Activated T-helper 9 cell treated with anti-CD3 and anti-CD28 coated beads, Interleukin-2, amount 50 U/mL, for 16 hours (primary cell): Measurements from ENCODE around the gene PHKB.

Experiments
- DNase-seq: peaks from one replicate; pipeline ENCODE4 v3.0.0-alpha.2; 2020; ENCODE audit warnings: low read depth

Gene PHKB

GRCh38 chr16:47731252-47731651, 270.1 kb downstream of the PHKB start:
- no peak for DNase-seq

DNA sequence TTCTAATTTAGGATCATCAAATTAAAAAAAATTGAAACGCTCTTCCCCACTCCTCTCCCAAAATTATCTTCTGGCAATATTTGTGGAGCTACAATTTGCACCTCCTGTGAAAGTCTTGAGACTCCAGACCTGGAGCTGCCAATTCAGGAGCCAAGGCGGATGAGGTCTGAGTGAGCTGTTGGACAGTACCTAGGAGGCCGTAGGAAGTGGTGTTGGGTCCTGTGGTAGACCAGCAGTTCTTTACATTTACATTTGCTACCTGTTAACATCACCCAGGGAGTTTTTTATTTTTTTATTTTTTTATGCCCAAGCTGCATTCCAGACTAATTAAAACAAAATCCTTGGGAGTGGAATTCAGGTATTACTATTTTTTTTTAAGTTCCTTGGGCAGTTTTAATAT, 271.0 kb downstream of the PHKB start:
- DNase-seq, result no peak

DNA sequence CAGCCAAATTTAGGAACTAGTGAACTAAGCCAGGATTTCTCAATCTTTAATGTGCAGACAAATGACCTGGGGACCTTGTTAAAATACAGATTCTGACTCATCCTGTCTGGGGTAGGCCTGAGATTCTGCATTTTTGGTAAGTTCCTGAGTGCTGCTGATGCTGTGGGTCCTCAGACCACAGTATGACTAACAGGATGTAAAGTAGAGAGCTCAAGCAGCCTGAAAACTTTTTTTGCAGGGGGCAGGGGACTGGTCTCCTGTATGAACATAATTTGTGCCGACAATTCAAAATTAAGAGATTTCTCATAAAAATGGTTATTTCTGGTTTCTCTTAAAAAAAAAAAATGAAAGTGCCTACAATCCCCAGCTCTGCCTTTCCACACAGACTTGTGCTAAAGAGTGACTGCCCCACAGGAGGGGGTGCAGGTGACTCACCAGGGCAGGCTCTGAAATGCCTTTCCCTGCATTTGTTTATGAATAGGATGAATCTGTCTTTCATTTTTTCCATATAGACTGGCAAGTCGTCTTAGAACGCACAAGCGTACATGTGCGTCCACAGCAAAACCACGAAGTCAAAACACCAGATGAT, 271.5 kb downstream of the PHKB start:
- no peak for DNase-seq

DNA sequence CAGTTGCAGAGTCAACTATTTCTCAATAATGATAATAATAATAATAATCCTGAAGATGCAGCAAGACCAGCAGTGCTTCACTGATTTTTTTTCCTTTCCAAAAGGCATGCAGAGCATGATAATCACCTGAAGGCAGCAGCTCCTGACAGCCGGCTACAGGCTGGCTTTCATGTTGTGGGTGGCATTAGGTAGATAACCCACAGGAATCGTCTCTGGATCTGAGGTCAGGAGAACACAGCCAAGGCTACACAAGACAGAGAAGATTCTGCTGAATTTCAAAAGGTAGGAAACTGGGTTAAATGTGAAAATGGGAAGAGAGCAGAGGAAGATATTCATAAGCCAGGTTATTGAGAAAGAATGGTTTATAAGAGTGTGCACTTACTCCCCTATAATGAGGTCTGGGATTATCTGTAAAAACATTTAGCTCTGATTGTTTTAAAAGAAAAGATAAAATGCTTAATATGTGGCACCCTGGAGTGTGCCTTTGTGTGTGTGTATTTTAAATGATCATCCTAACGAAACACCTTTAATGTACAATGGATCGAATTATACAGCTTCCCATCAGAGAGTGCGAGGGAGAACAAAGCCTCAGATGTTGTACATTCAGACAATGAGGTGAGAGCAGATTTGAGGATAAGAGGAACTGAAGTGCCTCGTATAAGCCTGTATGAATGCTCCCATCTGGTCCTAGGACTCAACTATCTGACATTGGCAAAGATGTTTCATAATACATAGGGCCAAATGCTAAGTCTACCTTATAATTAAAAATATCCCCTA, 273.1 kb downstream of the PHKB start:
- DNase-seq, result no peak

DNA sequence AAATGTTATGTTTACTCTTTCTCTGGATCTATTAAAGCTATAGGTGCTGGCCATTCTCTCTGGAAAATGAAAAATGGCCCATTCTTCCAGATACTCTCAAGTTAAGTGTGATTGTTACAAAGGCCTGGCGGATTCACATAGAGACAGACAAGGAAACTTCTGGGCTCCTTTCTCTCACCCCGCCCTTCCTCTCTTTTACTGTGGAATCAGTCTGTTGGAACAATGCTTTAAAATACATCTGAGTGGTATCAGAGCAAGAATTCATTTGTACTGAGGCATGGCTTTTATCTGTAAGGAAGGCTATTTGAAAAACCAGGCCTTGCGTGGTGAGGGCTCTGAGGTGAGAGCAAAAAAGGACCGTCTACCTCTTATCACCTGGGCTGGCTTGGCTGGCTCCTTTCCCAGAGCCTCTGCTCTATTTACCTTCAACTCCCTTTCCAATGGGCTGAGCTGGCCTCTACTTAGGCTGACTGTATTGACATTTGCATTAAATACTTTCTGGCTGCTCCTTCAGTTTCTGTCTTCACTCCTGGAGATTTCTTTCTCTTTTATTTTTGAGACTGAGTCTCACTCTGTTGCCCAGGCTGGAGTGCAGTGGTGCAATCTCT, 274.0 kb downstream of the PHKB start:
- no peak for DNase-seq

DNA sequence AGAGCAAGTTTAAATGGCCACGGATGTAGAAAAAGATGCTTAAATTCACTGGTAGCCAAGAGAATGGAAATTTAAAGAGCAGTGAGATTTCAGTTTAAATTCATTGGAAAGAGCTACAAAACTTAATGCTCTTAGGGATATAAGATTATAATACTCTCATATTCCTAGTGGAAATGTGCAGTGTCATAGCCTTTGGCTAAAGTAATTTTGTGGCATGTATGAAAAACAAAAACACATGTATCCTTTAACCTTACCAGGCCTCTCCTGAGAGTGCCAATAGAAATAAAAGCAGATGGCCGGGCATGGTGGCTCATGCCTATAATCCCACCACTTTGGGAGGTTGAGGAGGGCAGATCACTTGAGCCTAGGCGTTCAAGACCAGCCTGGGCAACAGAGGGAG, 289.2 kb downstream of the PHKB start:
- no peak for DNase-seq
